GM18858 (cell line): ENCODE data around the gene YPEL2.

ENCODE experiments used
- ATAC-seq: cut with Tn5 transposase; IDR thresholded peaks from one replicate; pipeline ENCODE4 v1.9.1; 2021; ENCODE audit not compliant: unreplicated experiment

YPEL2 gene

GRCh38 chr17:59427996-59428395, 96.5 kb downstream of the YPEL2 start:
- ATAC-seq, result no peak

- ATAC-seq, result no peak
Observed at GRCh38 chr17:59428916-59429485, 97.5 kb downstream of the YPEL2 start.

- ATAC-seq, result no peak
Observed at GRCh38 chr17:59431601-59432000, 100.1 kb downstream of the YPEL2 start.

GRCh38 chr17:59432657-59433056, 101.2 kb downstream of the YPEL2 start:
- ATAC-seq, result no peak

GRCh38 chr17:59433586-59433985, 102.1 kb downstream of the YPEL2 start:
- no peak for ATAC-seq

- ATAC-seq, result no peak
Observed at GRCh38 chr17:59434429-59434828, 103.0 kb downstream of the YPEL2 start.

GRCh38 chr17:59435238-59435637, 103.8 kb downstream of the YPEL2 start:
- no peak for ATAC-seq

- no peak for ATAC-seq
Observed at GRCh38 chr17:59436900-59437299, 105.4 kb downstream of the YPEL2 start.

- ATAC-seq, result no peak
Observed at GRCh38 chr17:59437791-59438281, 106.4 kb downstream of the YPEL2 start.

GRCh38 chr17:59439262-59439661, 107.8 kb downstream of the YPEL2 start:
- no peak for ATAC-seq

GRCh38 chr17:59439741-59440211, 108.3 kb downstream of the YPEL2 start:
- ATAC-seq, result no peak

GRCh38 chr17:59440757-59441463, 109.5 kb downstream of the YPEL2 start:
- no peak for ATAC-seq

- ATAC-seq, result no peak
Observed at GRCh38 chr17:59441464-59442096, 110.1 kb downstream of the YPEL2 start.

- ATAC-seq, result no peak
Observed at GRCh38 chr17:59443106-59443505, 111.7 kb downstream of the YPEL2 start.
